Measurements from ENCODE around the gene CTAG1B.
"Not testable (repeated sequence)": the region's sequence is repeated elsewhere in the genome, so short reads cannot be mapped to it uniquely, and the experiment has no call there.

GRCh38 chrX:154584585-154585183 is 34.4 kb downstream of the CTAG1B start, which contains the start of gene CTAG1A:
- not testable (repeated sequence) for TF ChIP-seq EZH2phosphoT487, CTCF, EZH2 (IDR thresholded peaks at IDR 0.05)
